Measurements from ENCODE around the gene OR51E1. TPM values are rescaled to one million over a fixed set of nuclear protein-coding genes. Genes with fewer than 3 reads are reported as not detected.

OR51E1 gene
- total and polyA plus RNA-seq, 2 donors (not counting 3 experiments of a cell fraction or from before 2014, with no cell fraction given) = not detected

- CTCF ChIA-PET = no interaction called here
- Histone ChIP-seq H3K9ac (replicated peaks; ENCODE audit: extremely low read depth, insufficient read depth, low read length) (no peak overlapping the region), H4K20me1 (replicated peaks; ENCODE audit: control insufficient read depth, extremely low read depth, insufficient read depth, low read length) (no peaks in the 10 kb centered on the region), H3K9me1 (replicated peaks; ENCODE audit: control insufficient read depth, extremely low read depth, insufficient read depth, low read length) (no peaks in the 10 kb centered on the region), H3K4me2 (ENCODE audit: insufficient read depth, low read length) (no peak overlapping the region), H2AFZ (ENCODE audit: low read depth, low read length) (no peak overlapping the region), H3K4me3 (replicated peaks in 1 of 3; ENCODE audit: insufficient read depth in 1 of 3, low read depth in 1 of 3, low read length in 3 of 3) (no peak overlapping the region), H3K27me3 (ENCODE audit: control insufficient read depth in 2 of 2, insufficient read depth in 2 of 2, low read length in 2 of 2) (no peaks in the 10 kb centered on the region), H3K9me3 (replicated peaks; ENCODE audit: control insufficient read depth, insufficient read depth, low read length) (no peaks in the 10 kb centered on the region), H3K27ac (ENCODE audit: insufficient read depth, low read depth, low read length) (no peak overlapping the region), H3K36me3 (ENCODE audit: control insufficient read depth in 2 of 2, extremely low read depth in 1 of 2, insufficient read depth in 2 of 2, low read length in 2 of 2) (no peaks in the 10 kb centered on the region), H3K79me2 (ENCODE audit: control insufficient read depth, insufficient read depth, low read length) (no peaks in the 10 kb centered on the region), H3K4me1 (ENCODE audit: control insufficient read depth, extremely low read depth, insufficient read depth, low read length) (no peaks in the 10 kb centered on the region)
- no peak for DNase-seq (ENCODE audit: low read depth, low spot score)
- FAIRE-seq = no peak
- POLR2A ChIA-PET = no interaction called here
- TF ChIP-seq MAX (IDR thresholded peaks at IDR 0.05; ENCODE audit: insufficient read depth, insufficient read length) (no peak), CTCF (IDR thresholded peaks at IDR 0.05; ENCODE audit: extremely low read depth in 1 of 2, insufficient read depth in 1 of 2, low read depth in 1 of 2, low read length in 2 of 2) (no peak), GATA2 (IDR thresholded peaks at IDR 0.05; ENCODE audit: insufficient read depth, insufficient read length, low read depth, low read length) (no peak), POLR2AphosphoS5 (IDR thresholded peaks at IDR 0.05; ENCODE audit: insufficient read depth, low read depth, low read length) (no peak), JUN (IDR thresholded peaks at IDR 0.05; ENCODE audit: borderline replicate concordance, insufficient read depth, insufficient read length, low read depth) (no peak), MYC (IDR thresholded peaks at IDR 0.05; ENCODE audit: low read depth, low read length) (no peak), EZH2 (IDR thresholded peaks at IDR 0.05; ENCODE audit: borderline replicate concordance, low read depth, low read length, severe bottlenecking) (no peak), FOS (IDR thresholded peaks at IDR 0.05; ENCODE audit: borderline replicate concordance, insufficient read depth, low read length) (no peak), POLR2A (IDR thresholded peaks at IDR 0.05; ENCODE audit: low read depth, low read length) (no peak)
- intact Hi-C loops (cut with micrococcal nuclease) = no loop called here
- BruUV-seq (replicated peaks) = no TSS peak
- dilution Hi-C loops (cut with MboI; ENCODE audit: extremely low pct_ligation_motif_present, low sequenced_read_pairs) = no loop called here
These were observed 20.4 kb downstream of the OR51E1 start for GRCh38 chr11:4664183-4664582.

Data from endothelial cell of umbilical vein (primary cell).